GM18499 (cell line): ENCODE results near the gene TRANK1.
"Not testable (repeated sequence)": the region's sequence is repeated elsewhere in the genome, so short reads cannot be mapped to it uniquely, and the experiment has no call there.

Source experiments
- ATAC-seq: cut with Tn5 transposase; IDR thresholded peaks from one replicate; pipeline ENCODE4 v1.9.1; 2021; ENCODE audit warnings: moderate number of reproducible peaks; ENCODE audit not compliant: insufficient read depth, unreplicated experiment

TRANK1 gene

DNA sequence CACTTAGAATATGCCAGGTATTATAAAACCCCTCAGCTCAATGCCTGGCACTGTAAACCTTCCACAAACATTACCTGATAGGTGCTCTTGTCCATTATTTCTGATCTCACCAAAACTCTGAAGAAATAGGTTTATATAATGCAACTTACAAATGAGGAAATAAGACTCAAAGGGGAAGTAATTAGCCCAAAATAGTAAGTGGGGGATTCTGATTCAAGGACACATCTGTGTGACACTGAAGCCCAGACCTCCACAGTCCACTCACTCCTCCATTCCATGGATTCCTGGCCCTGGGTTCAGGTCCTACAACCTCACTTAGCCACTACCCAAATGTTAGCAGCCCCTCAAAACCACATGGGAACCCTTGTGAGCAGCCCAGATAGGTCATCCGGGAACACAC, 49.9 kb downstream of the TRANK1 start:
- no peak for ATAC-seq

- no peak for ATAC-seq
Observed at GRCh38 chr3:36893826-36894225, 51.0 kb downstream of the TRANK1 start.

DNA sequence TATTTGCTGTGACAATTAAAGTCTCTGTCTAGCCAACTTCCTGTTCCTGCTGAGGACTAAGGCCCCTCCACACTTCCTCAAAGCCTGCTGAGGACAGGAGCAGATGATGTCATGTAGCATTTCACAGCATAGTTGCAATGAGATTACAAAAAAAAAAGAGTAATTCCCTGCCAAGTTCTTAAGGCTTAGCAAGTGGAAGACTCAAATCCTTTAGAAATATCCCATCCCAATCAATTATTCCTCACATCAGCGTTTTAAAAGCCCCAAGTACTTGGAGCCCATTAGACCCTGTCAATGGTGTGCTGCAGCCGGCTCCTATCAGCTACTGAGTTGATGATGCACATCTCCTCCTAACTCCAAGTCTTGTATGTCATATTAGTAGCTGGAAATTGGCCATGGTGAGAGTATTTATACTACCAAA, 51.7 kb downstream of the TRANK1 start:
- peak; percentile 40 for ATAC-seq

- no peak for ATAC-seq
Observed at GRCh38 chr3:36892457-36893136, 52.3 kb downstream of the TRANK1 start.

GRCh38 chr3:36891701-36892160, 53.1 kb downstream of the TRANK1 start:
- peak; percentile 55 for ATAC-seq

- not testable (repeated sequence) for ATAC-seq
Observed at GRCh38 chr3:36891097-36891496, 53.8 kb downstream of the TRANK1 start.

GRCh38 chr3:36890261-36890660, 54.6 kb downstream of the TRANK1 start:
- ATAC-seq: no peak

DNA sequence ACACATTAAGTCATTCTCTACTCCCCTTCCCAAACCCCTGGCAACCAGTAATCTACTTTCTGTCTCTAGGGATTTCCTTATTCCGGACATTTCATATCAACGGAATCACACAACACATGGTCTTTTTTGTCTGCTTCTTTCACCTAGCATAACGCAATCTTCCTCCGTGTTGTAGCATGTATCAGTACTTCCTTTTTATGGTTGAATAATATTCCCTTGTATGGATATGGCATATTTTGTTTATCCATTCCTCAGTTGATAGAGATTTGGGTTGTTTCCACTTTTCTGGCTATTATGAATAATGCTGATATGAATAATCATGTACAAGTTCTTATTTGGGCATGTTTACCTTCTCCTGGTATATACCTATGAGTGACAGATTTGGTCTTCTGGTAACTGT, 63.1 kb downstream of the TRANK1 start:
- ATAC-seq: no peak

DNA sequence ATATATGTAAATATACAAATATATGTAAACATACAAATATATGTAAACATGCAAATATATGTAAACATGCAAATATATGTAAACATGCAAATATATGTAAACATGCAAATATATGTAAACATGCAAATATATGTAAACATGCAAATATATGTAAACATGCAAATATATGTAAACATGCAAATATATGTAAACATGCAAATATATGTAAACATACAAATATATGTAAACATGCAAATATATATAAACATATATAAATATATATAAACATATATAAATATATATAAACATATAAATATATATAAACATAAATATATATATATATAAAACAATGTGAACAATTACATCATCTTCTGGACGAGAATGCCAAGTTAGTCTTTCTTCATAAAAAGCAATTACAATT, 65.0 kb downstream of the TRANK1 start:
- ATAC-seq: not testable (repeated sequence)

DNA sequence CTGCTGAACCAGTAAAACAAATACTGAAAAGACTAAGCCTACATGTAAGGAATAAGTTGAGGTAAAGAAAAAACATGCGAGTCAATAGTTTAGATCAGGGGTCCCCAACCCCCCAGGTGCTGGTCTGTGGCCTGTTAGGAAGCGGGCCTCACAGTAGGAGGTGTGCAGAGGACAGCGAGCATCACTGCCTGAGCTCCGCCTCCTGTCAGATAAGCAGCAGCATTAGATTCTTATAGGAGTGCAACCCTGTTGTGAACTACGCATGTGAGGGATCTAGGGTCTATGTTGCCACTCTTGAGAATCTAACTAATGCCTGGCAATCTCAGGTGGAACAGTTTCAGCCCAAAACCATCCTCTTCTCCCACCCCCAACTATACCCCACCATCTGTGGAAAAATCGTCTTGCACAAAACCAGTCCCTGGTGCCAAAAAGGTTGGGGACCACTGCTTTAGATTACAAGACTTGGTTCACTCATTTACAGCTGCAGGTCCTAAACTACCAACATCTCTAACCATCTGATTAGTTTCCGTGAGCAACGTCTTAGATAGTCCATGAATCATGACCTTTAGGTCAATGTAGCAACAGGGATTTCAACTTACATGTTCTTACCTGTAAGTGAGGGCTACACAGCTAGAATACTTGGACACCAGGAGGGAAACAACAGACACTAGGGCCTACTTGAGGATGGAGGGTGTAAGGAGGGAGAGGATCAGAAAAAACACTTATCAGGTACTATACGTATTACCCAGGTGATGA, 66.7 kb downstream of the TRANK1 start:
- no peak for ATAC-seq

- ATAC-seq: peak; percentile 99
Observed at GRCh38 chr3:36876181-36876936, 68.5 kb downstream of the TRANK1 start.

GRCh38 chr3:36875397-36875796, 69.5 kb downstream of the TRANK1 start:
- ATAC-seq: no peak

DNA sequence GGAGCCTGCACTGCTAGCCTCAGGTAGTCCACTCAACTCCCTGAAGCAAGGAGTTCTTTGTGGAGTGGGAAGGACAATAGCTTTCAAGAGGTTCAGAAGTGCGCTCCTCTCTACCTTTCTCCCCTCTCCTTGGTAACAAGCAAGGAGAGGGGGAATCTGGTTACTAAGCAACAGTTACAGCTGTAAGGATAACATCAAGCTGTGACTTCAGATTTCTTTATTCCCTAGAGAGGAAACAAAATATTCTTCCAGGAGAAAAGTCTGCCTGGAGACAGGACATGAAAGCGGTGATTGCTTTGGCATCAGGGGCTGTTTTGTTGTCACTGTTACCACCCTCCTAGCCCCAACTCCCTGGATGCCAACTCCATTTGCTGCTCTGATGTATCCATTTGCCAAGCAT, 70.4 kb downstream of the TRANK1 start:
- ATAC-seq: no peak

DNA sequence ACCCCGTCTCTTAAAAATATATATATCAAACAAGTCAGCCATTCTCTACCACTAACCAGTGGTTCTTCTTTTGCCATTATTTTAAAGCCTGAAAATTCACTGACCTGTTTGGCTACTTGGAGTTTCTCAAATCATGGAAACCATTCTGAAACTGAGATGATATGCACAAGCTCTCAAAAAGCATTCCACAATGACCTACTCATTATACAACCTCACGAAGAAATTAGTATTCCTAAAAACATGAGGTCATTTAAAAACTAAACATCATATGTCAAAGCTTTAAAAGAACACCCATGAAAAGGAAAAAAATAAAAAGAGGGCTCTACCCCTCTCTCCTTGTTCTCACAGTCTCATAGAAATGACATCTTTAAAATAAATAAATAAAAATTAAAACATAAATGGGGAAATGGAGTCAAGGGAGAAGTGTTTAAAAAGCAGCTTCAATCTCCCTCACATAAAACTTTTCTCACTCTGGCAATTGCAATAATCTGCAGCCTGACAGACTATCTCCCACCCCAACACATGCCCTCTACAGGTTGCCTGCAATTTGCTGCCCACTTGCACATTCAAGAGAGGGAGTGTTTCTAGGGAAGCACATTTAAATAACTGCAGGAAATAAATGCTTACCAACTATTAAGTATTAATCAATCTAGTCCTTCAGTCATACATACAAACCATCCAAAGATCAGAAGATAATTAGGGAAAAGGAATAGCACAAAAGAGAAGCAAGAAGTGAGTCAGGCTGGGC, 73.3 kb downstream of the TRANK1 start:
- ATAC-seq: no peak

- ATAC-seq: peak; percentile 75
Observed at GRCh38 chr3:36868614-36869436, 76.0 kb downstream of the TRANK1 start.

DNA sequence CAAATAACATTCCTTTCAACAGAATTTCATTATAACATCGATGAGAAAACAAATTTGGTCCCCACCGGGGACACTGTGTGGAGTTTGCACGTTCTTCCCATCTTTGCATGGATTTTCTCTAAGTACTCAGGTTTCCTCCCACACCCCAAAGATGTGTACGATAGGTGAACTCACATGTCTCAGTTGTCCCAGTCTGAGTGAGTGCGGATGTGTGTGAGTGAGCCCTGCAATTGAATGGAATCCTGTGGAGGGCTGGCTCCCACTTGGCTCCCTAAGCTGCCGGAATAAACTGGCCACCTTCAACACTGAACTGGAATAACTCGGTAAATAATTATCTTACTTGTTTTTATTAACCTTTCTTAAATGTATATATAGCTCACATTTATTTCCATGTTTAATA, 77.0 kb downstream of the TRANK1 start:
- ATAC-seq: no peak

- no peak for ATAC-seq
Observed at GRCh38 chr3:36866368-36866767, 78.5 kb downstream of the TRANK1 start.

DNA sequence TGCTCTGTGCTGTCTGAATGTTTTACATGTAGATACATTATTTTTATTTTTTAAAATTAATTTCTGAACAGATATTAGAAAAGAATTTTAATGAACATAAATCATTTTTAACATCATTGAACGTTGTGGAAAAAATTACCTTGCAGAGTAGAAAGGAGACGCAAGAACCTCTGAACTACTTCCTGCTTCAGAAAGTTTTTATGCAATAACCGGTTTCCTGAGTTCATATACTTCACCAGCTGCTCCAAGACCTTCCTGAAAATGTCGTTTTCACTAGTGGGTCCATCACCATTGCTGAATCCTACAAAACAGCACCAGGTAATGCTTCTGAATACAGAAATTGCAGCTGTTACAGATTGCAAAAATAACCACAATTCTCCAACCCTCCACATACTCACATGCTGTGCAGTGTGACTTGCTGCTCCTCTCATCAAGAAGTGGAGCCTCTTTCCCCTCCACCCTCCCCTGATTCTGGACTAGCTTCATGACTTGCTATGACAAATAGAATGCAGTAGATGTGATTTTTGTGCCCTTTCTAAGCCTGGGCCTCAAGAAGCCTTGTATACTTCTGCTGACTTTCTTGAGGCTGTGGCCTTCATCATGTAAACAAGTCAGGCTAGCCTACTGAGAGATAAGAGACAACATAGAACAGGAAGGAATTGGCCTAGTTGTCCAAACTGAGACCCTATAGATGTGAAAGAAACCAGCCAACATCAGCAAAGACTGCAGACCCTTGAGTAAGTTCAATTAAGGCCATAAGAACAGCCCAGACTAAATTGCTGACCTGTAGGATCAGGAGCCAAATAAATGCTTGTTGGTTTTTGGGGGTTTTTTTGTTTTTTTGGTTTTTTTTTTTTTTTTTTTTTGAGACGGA, 80.4 kb downstream of the TRANK1 start:
- no peak for ATAC-seq
